Left lobe of liver (tissue), 2 donors: Measurements from ENCODE around the gene ILKAP. TPM values are rescaled to one million over a fixed set of nuclear protein-coding genes. Genes with fewer than 3 reads are reported as not detected.

Experiments
- ATAC-seq: fragments of 200-7000 bp; cut with Tn5 transposase; one replicate; pipeline ENCODE4 v1.9.1; 2020; ENCODE audit warnings: mild to moderate bottlenecking, moderate library complexity
- DNase-seq: peaks from one replicate; pipeline ENCODE4 v3.0.0-alpha.2; 2020; ENCODE audit warnings: low spot score
- total RNA-seq: library from RNA; stranded (reverse); gene quantifications from one replicate; pipeline ENCODE4 v1.2.1, GENCODE V29; 2021
- donor health status: DM: no; HTN: no; CAD: no; lungs with moderate emphysema.
- donor health status: DM: no; HTN: yes; CAD: no.

ILKAP gene
- total RNA-seq, 1 donor from 2014 or later = 20.1 TPM

DNA sequence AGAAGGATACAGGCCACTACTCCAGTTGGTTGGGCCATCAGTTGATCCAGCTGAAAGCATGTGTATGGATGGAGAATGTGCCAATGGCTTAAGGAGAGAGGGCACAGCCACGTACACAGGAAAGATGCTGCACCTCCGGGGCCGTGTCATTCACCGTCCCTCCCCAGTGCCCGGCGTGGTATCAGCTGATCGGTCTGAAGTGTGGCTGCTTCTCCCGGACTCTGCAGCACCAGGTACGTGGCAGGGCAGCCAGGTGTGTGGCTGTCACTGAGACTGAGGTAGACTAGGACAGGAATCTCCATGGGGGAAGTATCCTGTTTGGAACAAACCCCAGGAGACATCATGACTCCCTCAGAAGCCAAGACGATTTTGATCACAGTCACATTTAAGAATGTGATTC is 48.9 kb downstream of the ILKAP start:
- DNase-seq (no peak), ATAC-seq (no peak)

DNA sequence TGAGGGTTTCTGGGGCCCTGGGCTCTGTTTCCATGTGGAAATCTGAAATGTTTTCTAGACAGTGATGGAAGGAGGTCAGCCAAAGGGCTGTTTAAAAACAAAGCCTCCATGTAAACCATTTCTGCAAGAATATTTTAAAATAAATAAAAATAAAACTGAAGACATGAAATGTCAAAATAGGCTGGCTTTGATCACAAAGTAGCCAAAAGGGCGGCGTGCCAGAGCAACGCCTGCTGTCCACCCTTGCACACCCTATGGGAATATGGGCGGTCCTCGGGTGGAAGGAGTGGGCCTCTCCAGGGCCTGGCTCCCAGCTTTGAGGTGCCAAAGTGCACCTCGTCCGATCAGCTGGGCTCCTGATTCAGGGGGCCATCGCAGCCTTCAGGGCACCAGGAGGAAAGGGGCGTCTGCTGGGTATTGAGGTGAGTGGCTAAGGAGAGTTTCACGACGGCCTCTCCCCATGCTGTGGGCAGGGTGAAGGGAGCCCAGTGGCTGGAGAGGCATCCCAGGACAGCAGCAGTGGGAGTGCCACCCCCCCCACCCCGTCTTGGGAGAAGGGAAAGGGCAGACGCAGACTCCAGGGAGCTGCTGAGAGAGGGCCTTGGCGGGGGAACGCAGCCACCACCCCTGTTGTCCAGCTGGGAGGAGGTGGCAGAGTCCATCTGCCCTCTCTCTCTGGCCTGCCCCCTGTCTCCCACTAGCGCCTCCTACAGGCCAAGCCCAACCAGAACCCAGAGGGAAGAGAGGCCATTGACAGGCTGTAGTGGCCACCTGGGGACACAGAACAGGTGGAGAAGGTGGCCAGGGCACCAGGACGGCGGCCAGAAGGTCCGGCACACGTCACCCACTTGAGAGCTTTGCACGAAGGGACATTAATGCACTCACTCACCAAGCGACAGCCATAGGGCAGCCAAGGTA is 50.5 kb downstream of the ILKAP start:
- DNase-seq = no peak
- no peak for ATAC-seq

DNA sequence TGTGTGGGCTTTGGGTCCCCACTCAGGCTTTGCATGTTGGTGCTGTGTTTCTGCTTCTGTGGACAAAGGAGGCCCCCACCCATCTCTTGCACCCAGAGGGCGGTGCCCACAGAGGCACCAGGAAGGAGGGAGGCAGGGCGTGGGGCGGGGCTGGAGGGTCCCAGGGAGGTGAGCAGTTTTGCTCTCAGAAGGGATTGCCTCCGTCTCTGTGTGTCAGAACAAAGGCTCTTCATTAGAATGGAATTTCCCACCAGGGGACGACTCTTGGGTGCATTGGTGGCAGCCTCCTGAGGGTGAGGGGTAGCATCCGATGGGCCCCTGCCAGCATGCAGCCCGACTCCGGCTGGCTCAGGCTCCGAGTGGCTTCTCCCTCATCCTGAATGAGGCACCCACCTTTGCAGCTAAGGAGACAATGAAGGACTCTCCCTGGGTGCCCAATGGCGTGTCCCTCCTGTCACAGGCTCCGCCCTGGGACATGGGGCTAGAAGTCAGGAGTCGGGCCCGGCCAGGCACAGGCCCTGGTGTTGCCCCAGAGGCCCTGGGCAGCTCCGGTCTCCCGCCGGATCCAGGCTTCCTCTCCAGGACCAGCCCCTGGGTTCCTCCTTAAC is 51.8 kb downstream of the ILKAP start:
- ATAC-seq = no peak
- DNase-seq = no peak

DNA sequence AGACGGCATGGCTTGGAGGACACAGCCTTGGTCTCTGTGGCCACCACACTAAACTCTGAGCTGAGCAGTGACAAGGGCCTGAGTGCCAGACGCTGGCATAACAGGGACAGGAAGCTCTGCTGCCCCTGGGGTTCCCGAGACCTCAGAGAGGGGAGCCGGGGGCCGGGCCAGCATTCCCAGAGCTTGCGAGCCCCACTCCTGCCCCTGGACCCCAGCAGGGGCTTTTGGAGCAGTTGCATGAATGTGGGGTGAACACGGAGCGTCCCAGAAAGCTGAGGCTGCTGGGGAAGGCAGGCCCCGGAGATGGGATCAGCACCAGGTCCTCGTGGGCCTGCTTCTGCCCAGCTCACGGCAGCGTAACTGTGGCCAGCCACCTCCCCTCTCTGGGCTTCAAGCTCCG is 52.3 kb downstream of the ILKAP start:
- no peak for DNase-seq
- no peak for ATAC-seq

DNA sequence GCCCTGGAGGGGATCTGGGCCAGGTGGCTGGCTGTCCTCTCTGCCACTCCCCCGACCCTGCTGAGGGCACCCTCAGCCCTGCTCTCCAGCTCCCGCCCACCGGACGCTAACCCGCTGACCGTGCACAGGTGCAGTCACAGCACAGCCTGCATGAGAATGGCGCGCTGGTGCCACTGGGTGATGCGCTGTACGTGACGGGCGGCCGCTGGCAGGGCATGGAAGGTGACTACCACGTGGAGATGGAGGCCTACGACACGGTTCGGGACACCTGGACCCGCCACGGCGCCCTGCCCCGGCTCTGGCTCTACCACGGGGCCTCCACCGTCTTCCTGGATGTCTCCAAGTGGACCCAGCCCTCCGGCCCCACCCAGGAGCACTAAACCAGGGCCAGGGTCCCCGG is 52.8 kb downstream of the ILKAP start:
- ATAC-seq = no peak

DNA sequence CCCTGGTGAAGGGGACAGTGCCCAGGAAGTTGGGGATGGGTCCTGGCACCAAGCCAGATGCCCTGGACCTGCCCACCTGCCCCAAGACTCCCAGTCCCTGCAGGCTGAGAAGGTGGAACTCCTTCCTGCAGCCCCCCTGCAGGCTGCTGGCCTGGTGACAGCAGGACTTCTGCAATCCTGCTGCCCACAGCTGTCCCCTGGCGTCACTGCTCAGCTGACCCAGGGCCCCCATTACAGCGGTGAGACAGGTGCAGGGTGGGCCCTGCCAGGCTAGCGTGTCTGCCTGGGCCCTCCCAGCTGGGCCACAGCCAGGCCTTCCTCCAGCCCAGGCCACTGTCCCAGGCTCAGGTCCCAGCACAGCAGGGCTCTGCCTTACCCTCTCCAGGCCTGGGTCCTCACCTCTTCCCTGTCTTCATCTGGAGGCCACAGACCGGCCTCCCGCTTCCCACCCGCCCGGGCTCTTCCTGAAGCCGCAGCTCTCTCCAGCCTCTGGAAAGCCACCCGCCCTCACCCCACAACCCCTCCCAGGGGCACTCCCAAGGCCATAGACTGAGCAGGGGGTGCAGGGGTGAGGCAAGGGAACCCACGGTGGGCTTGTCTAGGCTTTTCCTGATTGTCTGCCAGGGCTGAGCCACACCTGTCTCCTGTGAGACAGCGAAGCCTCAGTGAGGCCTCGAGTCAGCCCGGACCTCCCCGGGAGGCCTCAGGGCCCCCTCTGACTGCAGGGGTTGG is 53.5 kb downstream of the ILKAP start:
- peak; percentile 34 for ATAC-seq
- DNase-seq = no peak

More for the DNA sequence above, 52.8 kb downstream of the ILKAP start:
- DNase-seq = no peak

DNA sequence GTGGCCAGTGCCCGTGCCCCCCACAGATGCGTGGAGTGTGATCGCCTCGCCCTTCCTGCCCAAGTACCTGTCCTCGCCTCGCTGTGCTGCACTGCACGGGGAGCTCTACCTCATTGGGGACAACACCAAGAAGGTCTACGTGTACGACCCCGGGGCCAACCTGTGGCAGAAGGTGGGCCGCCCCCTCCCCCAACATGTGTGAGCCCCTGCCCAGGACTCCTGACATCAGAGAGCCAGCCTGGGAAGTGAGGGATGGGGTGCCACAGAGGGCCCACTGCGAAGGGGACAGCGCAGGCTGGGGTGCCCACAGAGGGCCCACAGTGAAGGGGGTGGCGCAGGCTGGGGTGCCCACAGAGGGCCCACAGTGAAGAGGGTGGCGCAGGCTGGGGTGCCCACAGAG is 54.5 kb downstream of the ILKAP start:
- ATAC-seq = no peak
- DNase-seq = no peak

DNA sequence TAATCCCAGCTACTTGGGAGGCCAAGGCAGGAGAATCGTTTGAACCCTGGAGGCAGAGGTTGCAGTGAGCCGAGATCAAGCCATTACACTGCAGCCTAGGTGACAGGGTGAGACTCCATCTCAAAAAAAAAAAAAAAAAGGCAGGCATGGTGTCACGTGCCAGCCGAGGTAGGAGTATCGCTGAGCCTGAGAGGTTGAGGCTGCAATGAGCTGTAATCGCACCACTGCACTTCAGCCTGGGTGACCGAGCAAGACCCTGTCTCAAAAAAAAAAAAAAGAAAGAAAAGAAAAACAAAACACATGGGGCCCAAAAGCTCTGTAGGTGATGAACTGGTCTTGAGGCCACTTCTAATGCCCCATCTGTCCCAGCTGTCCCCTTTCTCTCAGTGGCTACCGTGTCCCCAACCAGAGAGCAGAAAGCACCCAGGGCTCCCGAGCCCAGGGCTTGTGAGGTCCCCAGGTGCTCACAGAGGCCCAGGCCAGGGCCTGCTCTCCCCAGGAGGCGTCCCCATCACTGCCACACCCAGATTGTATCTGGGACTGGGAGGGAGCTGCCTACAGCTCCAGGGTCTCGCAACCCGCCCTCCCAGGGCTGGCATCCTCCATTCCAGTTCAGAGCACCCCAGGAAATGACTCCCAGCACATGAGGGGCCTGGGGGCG is 56.5 kb downstream of the ILKAP start:
- no peak for DNase-seq
- ATAC-seq = no peak

DNA sequence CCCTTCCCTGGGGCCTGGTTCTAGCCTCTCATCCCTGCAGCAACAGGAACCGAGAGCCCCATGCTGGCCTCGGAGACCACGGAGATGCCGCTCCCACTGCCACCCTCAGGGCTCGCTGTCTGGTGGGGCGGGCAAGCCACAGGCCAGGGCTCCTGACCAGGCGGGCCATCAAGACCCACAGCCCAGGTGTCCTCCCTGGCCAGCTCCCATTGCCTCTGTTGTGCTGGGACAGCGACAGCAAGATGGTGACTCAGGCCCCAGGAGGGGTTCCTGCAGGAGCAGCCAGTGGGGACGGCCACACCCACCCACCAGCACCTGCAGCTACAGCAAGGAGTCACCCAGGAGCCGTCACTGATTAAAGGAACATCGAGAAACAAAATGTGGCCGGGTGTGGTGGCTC is 57.6 kb downstream of the ILKAP start:
- DNase-seq = no peak
- ATAC-seq = no peak

DNA sequence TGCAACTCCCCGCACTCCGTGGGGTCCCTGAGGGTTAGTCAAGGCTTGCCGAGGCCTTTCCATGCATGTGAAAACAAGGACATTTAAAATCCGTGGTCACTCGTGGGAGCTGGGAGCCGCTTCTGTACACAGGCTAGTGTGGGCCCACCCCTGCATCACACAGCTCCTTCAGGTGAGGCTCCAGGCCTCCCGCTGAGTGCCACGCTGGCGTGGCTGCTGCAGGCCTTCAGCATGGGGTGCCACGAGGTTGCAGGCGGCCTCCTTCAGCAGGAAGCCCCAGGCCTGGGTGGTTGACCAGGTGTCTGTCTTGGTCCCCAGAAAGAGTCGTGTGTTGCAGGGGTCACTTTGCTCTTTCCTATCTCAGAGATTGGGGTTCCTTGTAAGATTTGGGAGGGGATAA is 58.4 kb downstream of the ILKAP start:
- ATAC-seq (no peak), DNase-seq (no peak)

DNA sequence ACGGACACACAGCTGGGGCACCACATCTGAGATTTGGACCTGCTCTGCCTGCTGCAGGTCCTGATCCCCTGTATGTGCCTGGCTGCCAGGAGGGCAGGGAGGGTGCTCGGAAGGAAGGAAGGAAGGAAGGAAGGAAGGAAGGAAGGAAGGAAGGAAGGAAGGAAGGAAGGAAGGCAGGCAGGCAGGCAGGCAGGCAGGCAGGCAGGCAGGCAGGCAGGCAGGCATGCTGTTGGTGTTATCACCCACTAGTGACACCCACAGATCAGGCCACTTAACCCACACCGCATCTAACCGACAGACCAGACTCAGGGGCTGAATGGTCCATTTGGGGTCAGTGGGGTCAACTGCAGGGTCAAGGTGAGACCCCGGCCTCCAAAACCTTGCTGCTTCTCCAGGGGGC is 59.2 kb downstream of the ILKAP start:
- ATAC-seq (no peak), DNase-seq (no peak)

DNA sequence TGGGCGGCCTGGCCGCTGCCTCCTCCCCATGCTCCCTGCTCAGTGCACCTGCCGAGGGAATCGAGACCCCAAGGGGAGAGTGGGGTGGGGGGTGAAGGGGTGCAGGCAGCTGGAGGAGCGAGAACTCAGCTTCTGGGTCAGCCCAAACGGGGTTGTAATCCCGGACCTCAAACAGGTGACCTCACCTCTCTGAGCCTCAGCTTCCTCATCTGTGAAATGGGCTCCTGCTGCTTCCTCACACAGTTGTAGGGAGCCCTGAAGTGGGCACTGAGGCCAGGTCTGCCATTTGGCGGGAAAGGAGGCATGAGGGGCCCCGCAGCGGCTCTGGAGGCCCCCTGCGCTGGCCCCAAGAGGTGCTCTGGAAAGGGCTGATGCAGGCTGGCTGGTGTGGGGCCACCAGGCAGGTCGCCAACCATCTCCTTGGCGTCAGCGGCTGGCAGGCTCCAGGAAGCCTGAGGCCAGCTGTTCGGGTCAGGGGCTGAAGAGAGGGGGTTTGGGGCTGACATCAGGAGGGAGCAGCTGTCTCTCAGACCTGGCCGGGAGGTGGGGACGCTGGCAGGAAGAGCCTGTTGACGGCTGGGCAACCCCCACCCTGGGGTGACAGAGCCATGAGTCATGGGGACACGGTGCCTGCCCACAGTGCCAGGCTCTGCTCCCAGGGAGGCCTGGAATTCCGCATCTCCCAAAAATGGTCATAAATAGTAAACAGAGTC is 60.1 kb downstream of the ILKAP start:
- ATAC-seq = no peak
- DNase-seq = no peak

DNA sequence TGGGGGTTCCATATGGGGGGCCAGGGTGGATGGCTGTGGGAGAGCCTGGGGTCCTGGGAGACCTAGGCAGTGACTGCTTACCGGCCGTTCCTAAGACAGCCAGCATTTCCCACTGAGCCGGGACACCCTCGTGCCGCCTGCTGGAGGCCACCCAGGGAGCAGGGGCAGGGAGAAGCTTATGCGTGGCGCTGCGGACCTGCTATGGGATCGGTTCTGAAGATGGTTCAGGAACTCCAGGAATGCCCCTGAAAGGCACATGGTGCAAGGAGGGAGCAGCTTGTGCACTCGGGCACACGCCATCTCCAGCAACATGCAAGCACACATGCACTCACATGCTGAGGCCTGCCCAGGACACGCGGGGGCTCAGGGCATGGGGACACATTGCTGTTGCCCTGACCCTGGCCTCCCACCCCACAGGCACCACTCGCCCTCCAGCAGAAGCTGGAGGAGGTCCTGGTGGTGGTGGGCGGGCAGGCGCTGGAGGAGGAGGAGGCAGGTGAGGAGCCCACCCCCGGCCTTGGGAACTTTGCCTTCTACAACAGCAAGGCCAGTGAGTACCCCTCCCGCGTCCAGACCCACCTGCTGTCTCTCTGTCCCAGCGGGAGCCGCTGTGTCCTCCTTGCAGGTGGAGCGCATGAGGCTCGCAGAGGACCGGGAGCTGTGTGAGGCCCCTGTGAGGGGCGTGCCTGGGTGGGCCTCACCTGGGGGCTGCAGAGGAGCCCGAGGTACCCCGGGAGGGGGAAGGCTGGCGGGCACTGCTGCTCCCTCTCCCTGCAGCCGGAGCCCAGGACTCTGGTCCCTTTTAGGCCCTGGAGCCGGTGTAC is 60.9 kb downstream of the ILKAP start:
- DNase-seq (no peak), ATAC-seq (no peak)

DNA sequence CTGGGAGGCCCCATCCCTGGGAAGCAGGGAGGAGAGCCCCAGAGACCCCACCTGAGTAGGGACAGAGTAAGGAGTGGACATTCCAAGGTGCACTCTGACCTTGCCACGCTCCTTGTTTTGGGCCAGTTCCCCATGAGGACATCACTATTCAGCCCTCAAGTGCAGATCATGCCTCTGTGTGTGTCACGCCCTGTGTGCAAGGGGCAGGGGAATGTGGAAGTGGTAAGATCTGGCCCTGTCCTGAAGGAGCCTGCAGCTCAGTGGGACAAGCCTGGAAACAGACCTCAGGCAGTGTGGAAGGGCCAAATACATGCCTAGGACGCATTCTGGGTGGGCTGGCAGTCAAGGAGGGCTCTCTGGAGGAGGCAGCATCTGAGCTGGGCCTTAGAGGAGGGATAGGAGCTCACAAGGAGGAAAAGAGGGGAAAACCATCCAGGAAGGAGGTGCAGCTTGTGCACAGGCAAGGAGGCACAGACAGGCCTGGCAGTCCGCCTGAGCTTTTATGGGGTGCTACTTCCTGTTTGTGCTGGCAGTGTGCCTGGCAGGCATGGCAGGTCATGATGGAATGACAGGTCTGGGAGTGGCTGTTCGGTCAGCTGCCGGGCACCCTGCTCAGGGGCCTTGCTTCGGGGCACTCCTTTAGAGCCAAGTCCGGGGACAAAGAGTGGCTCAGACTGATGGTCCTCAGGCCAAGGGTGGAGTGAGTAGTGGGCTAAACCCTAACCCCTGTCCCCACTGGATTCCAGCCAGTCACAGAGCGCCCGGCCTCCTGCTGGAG is 61.8 kb downstream of the ILKAP start:
- no peak for DNase-seq
- ATAC-seq = no peak

DNA sequence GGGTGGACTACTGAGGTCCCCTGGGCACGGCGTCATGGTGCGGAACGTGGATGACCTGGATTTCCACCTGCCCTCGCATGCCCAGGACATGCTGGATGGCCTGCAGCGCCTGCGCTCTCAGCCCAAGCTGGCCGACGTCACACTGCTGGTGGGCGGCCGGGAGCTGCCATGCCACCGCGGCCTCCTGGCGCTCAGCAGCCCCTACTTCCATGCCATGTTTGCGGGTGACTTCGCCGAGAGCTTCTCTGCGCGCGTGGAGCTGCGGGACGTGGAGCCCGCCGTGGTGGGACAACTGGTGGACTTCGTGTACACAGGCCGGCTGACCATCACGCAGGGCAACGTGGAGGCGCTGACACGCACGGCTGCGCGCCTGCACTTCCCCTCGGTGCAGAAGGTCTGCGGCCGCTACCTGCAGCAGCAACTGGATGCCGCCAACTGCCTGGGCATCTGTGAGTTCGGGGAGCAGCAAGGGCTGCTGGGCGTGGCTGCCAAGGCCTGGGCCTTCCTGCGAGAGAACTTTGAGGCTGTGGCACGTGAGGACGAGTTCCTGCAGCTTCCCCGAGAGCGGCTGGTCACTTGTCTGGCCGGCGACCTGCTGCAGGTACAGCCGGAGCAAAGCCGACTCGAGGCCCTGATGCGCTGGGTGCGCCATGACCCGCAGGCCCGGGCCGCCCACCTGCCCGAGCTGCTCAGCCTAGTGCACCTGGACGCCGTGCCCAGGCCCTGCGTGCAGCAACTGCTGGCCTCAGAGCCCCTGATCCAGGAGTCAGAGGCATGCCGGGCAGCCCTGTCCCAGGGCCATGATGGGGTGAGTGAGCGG is 62.6 kb downstream of the ILKAP start:
- no peak for DNase-seq

DNA sequence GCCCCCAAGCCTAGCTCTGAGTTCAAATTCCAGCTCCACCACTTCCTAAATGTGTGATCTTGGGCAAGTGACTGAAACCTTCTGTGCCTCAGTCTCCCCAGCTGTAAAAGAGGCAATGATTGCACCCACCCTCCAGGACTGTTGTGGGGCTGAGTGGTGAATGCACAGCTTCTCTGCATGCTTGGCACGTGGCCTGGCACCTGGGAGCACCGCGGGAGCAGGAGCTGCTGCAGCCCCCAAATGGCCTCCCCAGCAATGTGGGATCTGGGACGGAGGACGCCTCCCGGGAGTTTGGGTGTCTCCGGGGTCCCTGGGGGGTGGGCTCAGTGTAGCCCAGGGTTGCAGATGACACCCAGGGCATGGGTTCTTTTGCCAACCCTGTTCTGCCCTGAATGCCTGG is 63.5 kb downstream of the ILKAP start:
- no peak for ATAC-seq
- DNase-seq = no peak

More for the DNA sequence above, 62.6 kb downstream of the ILKAP start:
- ATAC-seq = no peak

DNA sequence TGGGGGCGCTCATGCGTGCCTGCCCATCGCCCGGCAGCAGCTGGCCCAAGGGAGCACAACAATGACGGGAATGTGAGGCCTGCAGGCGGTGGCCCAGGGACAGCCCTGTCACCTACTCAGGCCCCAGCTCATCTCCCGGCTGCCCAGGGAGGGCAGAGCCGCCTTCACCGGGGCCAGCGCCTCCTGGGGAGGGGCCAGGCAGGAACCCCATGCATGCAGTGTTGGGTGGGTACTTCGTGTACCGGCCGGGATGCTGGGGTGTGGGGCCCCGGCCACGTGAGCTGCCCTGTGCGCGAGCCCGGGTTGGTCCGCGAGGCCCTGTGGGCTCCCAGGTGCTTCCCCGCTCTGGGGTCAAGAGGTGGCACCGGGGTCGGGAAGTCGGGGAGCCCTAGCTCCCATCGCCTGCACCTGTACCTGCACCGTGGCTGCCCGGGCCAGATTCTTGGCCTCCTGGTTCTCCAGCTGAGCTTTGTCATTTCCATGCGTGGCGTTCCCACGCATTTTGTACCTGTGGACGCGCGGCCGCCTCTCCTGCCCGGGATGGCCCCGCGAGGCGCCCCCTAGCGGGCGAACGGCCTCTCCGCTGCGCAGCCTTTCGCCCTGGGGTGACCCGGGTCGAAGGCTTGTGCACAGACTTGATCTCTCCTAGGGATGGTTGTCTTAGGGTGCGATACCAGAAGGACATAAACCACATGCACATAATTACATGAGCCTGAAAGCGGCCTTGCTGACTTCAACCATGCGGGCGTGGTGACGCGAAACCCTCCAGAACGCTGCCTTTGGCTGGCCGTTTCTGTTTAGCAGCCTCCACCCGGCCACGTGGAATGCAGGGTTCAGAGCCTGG is 64.1 kb downstream of the ILKAP start:
- no peak for DNase-seq
- ATAC-seq = no peak
